Measurements from ENCODE around the gene DUT.

Gene DUT

GRCh38 chr15:48371961-48372360, 40.7 kb downstream of the DUT start:
- DNase-seq = no peak

GRCh38 chr15:48373821-48374451, 42.7 kb downstream of the DUT start:
- no peak for DNase-seq

GRCh38 chr15:48374472-48374871, 43.2 kb downstream of the DUT start:
- DNase-seq = no peak

- no peak for DNase-seq
Observed at GRCh38 chr15:48375767-48376166, 44.5 kb downstream of the DUT start.

GRCh38 chr15:48380198-48380597, 49.0 kb downstream of the DUT start:
- DNase-seq = no peak

- no peak for DNase-seq
Observed at GRCh38 chr15:48381861-48382260, 50.6 kb downstream of the DUT start.

GRCh38 chr15:48383031-48383430, 51.8 kb downstream of the DUT start:
- no peak for DNase-seq

- DNase-seq = no peak
Observed at GRCh38 chr15:48384616-48385015, 53.4 kb downstream of the DUT start.

- no peak for DNase-seq
Observed at GRCh38 chr15:48385031-48385830, 54.0 kb downstream of the DUT start.

GRCh38 chr15:48388016-48388851, 57.0 kb downstream of the DUT start:
- DNase-seq = no peak

GRCh38 chr15:48388910-48389309, 57.7 kb downstream of the DUT start:
- DNase-seq = no peak

- DNase-seq = no peak
Observed at GRCh38 chr15:48389691-48390143, 58.5 kb downstream of the DUT start.

GRCh38 chr15:48391950-48392349, 60.7 kb downstream of the DUT start:
- DNase-seq = no peak

GRCh38 chr15:48392356-48392755, 61.1 kb downstream of the DUT start:
- no peak for DNase-seq

All from activated CD8-positive, alpha-beta memory T cell treated with anti-CD3 and anti-CD28 coated beads, Interleukin-2, amount 50 U/mL, for 4 hours (primary cell).